GM21423 (cell line): ENCODE data around the gene FMN1.
A peak's percentile ranks its signal among the peaks of the same experiment; 100 is the strongest.
"Not testable (repeated sequence)": the region's sequence is repeated elsewhere in the genome, so short reads cannot be mapped to it uniquely, and the experiment has no call there.

Source experiments
- ATAC-seq: cut with Tn5 transposase; IDR thresholded peaks from one replicate; pipeline ENCODE4 v1.9.1; 2021; ENCODE audit warnings: mild to moderate bottlenecking, moderate library complexity; ENCODE audit not compliant: unreplicated experiment

Gene FMN1

GRCh38 chr15:33095641-33096040, 98.9 kb downstream of the FMN1 start:
- no peak for ATAC-seq

GRCh38 chr15:33094336-33094735, 100.2 kb downstream of the FMN1 start:
- ATAC-seq: no peak

GRCh38 chr15:33093222-33093621, 101.3 kb downstream of the FMN1 start:
- no peak for ATAC-seq

- ATAC-seq: no peak
These were observed 102.4 kb downstream of the FMN1 start for GRCh38 chr15:33091983-33092693.

GRCh38 chr15:33089878-33090757, 104.4 kb downstream of the FMN1 start:
- no peak for ATAC-seq

GRCh38 chr15:33089165-33089877, 105.2 kb downstream of the FMN1 start:
- no peak for ATAC-seq

- no peak for ATAC-seq
These were observed 107.9 kb downstream of the FMN1 start for GRCh38 chr15:33086500-33087121.

GRCh38 chr15:33084661-33085060, 109.9 kb downstream of the FMN1 start:
- ATAC-seq: no peak

GRCh38 chr15:33083232-33084081, 111.1 kb downstream of the FMN1 start:
- no peak for ATAC-seq

GRCh38 chr15:33080006-33080405, 114.5 kb downstream of the FMN1 start:
- ATAC-seq: no peak

- no peak for ATAC-seq
These were observed 115.9 kb downstream of the FMN1 start for GRCh38 chr15:33078607-33079006.

GRCh38 chr15:33076937-33077336, 117.6 kb downstream of the FMN1 start:
- no peak for ATAC-seq

GRCh38 chr15:33074942-33075341, 119.6 kb downstream of the FMN1 start:
- ATAC-seq: no peak

- no peak for ATAC-seq
These were observed 120.3 kb downstream of the FMN1 start for GRCh38 chr15:33074212-33074611.

- no peak for ATAC-seq
These were observed 123.1 kb downstream of the FMN1 start for GRCh38 chr15:33071451-33071850.

- ATAC-seq: not testable (repeated sequence)
These were observed 124.6 kb downstream of the FMN1 start for GRCh38 chr15:33069903-33070302.

GRCh38 chr15:33069161-33069560, 125.4 kb downstream of the FMN1 start:
- no peak for ATAC-seq

- ATAC-seq: no peak
These were observed 126.0 kb downstream of the FMN1 start for GRCh38 chr15:33068511-33068990.

- peak; percentile 70 for ATAC-seq
These were observed 126.5 kb downstream of the FMN1 start for GRCh38 chr15:33068007-33068481.

GRCh38 chr15:33067456-33067855, 127.1 kb downstream of the FMN1 start:
- ATAC-seq: no peak
